Neural cell (in vitro differentiated cells): Measurements from ENCODE around the gene HLA-DQA1.

ENCODE experiments used
- CTCF ChIP-seq: fragments of 450-650 bp; IDR thresholded peaks from 2 replicates; pipeline ENCODE4 v1.5.1; 2014; ENCODE audit warnings: antibody characterized with exemption, mild to moderate bottlenecking, moderate library complexity; ENCODE audit not compliant: poor library complexity, severe bottlenecking
- TF ChIP-seq, protein P1 (sequence below): IDR thresholded peaks from 2 replicates; pipeline ENCODE4 v1.6.1; 2012; ENCODE audit warnings: borderline replicate concordance

DNA sequence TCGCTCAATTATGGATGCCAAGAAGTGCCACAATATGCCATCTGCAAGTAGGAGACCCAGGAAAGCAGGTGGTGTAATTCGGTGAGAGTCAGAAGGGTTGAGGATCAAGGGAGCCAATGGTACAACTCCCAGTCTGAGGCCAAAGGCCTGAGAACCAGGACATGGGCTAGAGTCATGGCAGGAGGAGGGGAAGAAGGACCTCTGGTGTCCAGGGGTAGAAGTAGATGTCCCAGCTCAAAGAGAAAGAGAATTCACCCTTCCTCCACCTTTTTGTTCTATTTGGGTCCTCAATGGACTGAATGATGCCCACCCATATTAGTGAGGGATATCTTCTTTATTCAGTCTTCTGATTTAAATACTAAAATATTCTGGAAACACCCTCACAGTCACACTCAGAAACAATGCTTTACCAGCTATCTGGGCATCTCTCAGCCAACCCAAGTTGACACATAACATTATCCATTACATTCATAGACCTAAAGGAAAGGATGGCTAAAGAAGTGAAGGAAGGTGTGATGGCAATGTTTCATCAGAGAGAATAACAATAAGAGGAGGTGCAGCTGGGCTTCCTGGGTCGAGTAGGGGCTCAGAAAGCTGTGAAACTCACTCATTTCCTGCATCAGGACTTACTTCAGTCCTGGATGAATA is 21.2 kb upstream of the HLA-DQA1 start:
- no peak for TF ChIP-seq CTCF
- TF ChIP-seq, protein P1, sequence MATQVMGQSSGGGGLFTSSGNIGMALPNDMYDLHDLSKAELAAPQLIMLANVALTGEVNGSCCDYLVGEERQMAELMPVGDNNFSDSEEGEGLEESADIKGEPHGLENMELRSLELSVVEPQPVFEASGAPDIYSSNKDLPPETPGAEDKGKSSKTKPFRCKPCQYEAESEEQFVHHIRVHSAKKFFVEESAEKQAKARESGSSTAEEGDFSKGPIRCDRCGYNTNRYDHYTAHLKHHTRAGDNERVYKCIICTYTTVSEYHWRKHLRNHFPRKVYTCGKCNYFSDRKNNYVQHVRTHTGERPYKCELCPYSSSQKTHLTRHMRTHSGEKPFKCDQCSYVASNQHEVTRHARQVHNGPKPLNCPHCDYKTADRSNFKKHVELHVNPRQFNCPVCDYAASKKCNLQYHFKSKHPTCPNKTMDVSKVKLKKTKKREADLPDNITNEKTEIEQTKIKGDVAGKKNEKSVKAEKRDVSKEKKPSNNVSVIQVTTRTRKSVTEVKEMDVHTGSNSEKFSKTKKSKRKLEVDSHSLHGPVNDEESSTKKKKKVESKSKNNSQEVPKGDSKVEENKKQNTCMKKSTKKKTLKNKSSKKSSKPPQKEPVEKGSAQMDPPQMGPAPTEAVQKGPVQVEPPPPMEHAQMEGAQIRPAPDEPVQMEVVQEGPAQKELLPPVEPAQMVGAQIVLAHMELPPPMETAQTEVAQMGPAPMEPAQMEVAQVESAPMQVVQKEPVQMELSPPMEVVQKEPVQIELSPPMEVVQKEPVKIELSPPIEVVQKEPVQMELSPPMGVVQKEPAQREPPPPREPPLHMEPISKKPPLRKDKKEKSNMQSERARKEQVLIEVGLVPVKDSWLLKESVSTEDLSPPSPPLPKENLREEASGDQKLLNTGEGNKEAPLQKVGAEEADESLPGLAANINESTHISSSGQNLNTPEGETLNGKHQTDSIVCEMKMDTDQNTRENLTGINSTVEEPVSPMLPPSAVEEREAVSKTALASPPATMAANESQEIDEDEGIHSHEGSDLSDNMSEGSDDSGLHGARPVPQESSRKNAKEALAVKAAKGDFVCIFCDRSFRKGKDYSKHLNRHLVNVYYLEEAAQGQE: no peak
